ENCODE results near the gene PITPNM3.
A peak's percentile ranks its signal among the peaks of the same experiment; 100 is the strongest.

The PITPNM3 gene

DNA sequence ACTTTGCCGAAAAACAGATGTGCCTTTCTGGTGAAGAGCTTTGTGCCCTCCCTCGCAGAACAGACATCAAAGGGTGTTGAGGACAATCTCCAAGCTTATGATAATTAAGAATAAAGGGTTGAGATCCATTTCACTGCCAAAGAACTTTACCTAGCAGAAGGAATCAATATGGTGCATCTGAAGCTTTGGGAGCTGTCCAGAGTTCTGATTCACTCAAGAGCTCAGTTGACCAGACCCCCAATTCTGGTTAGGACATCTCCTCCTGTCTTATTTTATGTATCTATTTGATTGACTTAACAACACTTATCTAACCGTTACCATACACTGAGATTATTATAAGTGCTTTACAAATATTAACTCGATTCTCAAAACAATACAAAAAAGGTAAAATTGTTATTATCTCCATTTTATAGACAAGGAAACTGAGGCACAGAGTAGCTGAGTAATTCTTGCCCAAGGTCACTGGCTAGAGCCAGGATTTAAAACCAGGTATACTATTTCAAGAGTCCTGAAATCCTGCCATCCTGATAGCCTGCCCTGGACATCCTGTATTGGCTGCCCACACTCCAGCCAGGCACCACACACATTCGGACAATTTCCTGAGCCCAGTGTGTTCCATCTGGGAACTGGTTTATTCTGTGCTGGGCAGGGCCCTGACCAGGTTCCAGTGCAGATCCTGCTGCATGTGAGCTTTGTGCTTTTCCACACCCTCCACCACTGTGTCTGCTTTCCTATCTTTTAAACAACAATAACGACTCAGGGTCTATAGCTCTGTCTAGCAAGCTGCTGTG is 29.8 kb downstream of the PITPNM3 start:
- DNase-seq (ENCODE audit: low read depth, low spot score): no peak

DNA sequence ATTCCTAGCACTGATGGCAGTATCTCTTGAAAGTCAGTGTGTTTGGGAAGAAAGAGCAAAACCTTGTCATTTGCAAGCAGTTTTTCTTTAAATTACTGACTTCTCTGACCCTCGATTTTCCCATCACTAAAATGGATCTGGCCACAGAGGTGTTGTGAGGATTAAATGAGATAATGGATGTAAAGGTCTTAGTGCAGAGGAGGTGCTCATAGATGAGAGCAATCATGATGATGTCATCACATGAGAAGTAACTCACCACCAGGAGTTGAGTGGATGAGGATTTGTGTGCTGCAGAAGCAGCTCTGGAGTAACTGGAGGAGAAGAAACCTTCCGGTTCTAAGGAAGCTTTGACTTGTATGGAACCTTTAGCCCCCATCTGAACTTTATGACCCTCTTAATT is 30.6 kb downstream of the PITPNM3 start:
- no peak for DNase-seq (ENCODE audit: low read depth, low spot score)

DNA sequence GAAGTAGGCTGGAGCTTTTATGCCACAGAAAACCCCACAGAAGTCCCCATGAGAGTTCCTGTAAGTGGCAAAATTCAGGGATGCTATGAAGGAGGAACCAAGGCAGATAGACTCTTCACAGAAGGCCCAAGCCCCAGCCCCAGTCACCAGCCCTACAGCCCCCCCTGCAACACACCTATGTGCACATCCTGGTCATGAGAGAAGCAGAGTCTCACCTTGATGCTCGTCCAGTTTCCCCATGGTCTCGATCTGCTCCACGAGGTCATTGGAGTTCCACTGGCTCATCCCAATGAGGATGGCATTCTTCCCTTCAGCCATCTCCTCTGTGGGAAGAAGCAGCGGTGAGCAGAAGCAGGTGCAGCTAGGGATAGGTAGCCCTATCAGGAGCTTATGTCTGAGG is 31.2 kb downstream of the PITPNM3 start:
- DNase-seq (ENCODE audit: low read depth, low spot score): no peak

DNA sequence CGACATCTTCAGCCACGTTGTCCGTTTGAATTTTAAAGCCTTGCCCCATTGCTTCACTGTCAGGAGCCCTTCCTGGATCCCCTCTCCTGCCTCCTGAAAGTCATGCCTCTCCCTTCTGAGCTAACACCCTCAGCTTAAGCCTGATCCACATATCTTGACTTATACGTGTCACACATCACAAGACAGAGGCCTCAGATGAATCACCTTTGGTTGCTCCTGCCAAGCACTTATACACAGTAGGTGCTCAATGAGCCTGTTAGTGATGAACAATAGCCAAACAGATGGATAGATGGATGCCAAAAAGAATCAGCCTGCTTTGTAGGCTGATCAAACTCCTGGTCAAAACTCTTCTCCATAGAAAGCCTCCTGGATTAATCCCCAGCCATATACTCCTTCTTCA is 31.8 kb downstream of the PITPNM3 start:
- DNase-seq (ENCODE audit: low read depth, low spot score): no peak

DNA sequence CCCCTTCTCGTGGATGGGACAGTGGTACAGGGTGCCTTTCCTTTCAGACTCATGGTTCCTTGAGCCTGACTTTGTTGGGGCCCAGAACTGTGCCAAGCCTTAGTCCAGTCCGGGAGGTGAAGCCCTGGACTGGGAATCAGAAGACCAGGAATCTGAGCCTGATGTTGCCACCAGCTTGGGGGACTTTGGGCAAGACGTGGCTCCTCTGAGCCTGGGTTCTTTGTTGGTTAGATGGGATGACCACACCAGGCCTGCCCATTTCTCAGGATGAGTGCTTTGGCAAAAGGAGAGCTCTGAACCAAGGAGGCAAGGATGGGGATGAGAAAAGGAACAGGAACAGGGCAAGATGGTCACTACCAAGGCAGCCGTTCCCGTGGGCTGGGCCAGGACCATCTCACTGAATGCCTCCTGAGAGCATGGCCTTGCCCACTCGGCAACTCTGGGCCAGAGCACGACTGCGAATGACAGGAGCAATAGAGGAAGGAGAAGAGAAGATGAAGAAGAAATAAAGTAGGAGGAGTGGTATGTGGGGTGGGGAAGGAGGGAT is 32.5 kb downstream of the PITPNM3 start:
- DNase-seq (ENCODE audit: low read depth, low spot score): no peak

DNA sequence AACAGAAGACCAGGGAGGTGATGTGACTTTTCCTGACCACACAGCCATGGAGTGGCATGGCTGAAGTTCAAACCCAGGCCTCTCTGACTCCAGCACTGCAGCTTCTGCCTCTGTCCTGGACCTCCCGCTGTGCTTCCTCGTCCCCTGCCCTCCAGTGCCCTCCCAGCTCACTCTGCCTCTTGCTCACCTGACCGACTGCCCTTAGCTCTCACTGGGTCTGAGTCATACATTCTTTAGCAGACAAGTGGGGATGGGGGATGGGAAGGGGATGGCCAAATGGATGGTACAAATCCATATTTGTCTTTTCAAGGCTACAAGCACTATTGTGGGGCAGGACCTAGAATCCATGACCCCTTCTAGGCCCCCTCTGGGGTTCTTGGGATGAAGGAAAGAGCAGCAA is 33.0 kb downstream of the PITPNM3 start:
- peak; percentile 56 for DNase-seq (ENCODE audit: low read depth, low spot score)

DNA sequence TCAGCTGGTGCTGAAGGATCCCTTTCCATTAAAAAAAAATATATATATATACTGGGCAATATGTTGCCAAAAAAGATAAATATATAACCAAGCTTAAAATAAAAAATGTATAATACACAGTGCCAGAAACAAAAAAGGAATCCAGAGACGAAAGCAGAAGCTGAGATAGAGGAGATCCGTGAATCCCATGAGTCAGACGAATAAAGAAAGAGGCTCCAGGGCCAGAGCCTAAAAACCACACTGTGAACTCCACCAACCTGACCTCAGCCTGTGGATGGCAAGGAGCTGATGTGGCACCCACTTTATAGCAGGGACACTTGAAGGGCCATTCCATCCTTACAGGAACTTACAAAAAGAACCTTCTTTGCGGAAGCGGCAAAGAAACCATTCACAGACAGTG is 34.8 kb downstream of the PITPNM3 start:
- DNase-seq (ENCODE audit: low read depth, low spot score): no peak

DNA sequence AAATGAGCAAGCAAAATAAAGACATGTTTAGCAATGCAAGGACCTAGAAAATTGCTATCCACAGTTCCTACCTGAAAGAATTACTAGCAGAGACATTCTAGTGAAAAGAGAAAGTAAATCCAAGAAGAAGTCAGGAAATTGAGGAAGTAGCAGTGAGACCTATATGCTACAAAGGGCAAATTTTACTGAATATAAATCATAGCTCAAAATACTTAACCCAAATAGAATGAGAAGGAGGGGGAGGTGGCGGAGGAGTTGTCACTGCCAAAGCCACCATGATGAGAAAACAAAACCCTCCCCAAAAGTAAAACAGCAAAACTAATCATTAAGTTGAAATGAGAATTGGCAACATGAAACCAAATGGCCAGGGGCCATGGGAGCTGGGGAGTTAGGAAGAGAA is 39.3 kb downstream of the PITPNM3 start:
- DNase-seq (ENCODE audit: low read depth, low spot score): no peak

DNA sequence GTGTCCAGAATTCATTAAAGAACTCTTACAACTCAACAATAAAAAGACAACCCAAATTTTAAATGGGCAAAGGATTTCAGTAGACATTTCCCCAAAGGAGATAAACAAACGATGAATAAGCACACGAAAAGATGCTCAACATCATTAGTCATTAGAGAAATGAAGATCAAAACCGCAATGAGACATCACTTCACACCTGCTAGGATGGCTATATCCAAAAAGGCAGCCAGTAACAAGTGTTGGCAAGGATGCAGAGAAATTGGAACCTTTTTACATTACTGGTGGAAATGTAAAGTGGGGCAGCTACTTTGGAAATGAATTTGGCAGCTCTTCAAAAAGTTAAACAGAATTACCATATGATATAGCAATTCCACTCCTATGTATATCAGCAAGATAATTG is 42.0 kb downstream of the PITPNM3 start:
- DNase-seq (ENCODE audit: low read depth, low spot score): no peak

DNA sequence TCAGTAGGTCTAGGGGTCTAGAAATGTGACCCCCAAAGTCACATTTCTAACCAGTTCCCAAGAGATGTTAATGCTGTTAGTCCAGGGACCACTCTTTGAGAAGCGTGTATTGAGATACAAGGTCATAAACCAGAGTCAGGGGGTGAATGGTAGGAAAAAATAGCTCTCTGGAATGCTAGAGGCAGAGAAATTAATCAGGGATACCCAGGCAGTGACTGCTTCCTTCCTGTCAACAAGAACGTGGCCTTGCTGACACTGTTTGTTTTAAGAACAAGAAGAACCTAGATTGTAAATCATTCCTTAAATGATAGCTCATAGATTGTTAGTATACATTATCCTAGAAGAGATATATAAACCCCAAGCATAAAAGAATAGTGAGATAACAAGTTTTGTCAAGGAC is 43.8 kb downstream of the PITPNM3 start:
- DNase-seq (ENCODE audit: low read depth, low spot score): no peak

DNA sequence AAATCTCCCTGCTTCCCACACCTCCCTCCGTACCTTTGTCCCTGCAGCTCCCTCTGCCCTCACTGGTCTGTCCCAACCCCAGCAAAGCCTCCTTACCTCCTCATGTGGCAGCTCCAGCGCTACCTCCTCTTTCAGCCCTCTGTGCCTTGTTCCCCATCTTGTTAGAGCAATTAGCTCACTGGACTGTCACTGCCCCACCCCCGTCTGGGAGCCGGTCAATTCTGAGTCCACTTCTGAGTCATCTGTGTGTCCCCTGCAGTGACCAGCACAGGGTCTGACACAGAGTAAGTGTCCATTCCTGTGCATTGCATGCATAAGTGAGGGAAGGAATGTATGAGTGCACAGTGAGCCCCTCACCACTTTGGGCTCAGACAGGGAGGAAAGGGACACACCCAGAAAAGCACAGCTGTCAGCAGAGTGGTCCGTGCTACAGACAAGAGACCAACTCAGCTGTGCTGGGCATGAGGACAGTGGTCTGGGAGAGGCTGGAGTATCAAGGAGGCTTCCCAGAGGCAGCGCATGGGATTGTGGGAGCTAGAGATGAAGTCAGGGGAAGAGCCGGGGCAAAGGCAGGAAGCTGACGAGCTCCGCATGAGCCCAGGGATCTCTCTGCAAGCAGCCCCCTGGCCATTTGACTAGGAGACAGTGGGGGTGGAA is 45.9 kb downstream of the PITPNM3 start:
- DNase-seq (ENCODE audit: low read depth, low spot score): no peak

DNA sequence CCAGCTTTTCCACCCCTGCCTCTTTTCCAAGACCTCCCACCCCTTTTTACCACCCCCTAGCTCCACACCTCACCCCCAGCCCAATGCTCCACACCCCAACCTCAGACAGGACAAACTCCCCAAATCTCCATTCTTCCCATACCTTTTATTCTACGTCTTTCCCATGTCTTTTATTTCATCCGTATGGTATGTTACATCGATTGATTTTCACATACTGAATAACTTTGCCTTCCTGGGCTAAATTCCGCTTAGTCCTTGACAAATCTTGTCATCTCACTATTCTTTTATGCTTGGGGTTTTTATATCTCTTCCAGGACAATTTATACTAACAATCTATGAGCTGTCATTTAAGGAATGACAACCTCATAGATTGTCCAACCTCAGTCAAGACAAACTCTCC is 46.4 kb downstream of the PITPNM3 start:
- no peak for DNase-seq (ENCODE audit: low read depth, low spot score)

DNA sequence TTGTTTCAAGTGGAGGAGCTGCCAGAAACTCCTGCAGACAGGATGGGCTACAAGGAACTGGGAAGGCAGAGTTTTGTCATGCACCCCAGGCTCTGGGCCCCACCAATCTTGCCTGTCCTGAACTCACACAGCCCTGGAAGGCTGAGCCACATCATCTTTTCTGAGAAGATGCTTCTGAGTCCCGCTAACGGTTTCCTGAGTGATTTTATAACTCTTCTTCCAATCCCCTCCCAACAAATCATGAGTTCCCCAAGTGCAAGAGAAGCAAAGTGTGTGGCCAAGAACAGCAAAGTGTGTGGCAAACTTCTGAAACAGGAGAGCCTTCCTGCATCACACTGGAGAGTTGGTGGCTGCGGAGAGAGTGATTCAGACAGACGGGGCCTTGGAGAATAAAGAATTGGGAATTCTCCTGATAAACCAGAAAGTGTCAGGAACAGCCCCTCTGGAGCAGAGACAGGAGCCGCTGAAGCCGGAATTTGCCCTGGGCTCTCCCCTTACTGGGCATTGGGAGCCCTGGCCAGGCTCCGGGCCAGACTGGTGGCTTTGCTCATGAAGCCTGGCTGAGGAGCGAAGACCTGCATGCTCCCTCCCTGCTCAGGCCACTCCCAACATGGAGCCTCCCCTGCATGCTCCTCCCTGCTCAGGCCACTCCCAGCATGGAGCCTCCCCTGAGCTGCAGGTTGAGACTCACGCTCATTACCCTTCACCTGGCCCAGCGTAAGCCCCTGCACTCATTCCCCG is 47.2 kb downstream of the PITPNM3 start:
- DNase-seq (ENCODE audit: low read depth, low spot score): no peak

DNA sequence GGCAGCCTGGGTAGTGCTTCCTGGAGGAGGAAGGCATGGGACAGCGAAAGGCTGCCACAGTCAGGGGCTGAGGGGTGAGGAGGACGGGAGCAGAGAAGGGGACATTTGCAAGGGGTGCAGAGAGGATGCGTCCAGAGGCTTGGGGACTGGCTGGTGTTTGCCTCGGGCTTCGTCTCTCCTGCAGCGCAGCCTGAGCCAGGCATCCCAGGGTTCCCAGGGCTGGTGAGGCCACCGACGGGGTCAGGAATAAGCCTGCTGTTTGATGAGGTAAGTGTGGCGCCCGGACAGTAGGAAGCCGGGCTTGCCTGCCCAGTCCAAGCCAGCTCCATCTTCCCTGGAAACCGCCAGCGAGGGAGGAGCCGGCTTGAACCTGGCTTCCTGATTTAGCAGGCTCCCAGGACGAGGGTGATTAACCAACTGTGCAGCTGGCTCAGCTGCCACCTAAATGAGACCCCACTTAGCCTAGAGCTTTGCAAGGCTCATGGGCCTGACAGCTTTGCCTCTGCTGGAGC is 47.8 kb downstream of the PITPNM3 start:
- DNase-seq (ENCODE audit: low read depth, low spot score): no peak

DNA sequence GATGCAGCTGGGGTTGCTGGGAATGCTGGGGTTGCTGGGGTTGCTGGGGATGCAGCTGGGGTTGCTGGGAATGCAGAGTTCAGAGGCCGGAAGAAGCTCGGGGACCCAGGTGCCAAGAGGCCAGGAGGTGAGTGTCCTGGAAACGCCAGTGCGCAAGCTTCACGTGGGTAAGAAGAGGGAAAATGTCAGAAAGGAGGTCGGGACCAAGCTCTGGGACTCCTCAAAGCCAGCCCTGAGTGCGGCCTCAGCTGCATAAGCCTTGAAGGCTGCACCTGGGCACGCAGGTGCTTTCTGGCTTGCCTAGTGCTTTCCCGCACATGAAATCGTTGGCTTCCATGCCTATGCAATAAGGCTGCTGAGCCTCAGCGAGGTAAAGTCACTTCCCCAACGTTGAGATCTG is 48.3 kb downstream of the PITPNM3 start:
- no peak for DNase-seq (ENCODE audit: low read depth, low spot score)

DNA sequence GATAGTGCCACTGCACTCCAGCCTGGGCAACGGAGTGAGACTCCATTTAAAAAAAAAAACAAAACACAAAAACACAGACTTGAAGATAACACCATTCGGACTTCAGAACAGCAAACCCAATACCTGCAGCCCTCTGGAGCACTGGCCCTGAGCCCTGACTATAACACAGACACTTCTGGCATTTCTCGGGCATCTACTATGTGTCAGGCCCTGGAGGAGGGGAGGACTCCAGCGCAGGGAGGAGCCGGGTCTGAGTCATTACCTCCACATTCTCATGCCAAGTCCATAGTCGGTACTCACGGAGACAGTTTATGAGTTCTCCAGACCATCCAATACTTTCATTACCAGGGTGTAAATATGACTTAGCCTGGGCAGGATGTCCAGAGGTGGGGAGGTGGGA is 48.8 kb downstream of the PITPNM3 start:
- no peak for DNase-seq (ENCODE audit: low read depth, low spot score)

DNA sequence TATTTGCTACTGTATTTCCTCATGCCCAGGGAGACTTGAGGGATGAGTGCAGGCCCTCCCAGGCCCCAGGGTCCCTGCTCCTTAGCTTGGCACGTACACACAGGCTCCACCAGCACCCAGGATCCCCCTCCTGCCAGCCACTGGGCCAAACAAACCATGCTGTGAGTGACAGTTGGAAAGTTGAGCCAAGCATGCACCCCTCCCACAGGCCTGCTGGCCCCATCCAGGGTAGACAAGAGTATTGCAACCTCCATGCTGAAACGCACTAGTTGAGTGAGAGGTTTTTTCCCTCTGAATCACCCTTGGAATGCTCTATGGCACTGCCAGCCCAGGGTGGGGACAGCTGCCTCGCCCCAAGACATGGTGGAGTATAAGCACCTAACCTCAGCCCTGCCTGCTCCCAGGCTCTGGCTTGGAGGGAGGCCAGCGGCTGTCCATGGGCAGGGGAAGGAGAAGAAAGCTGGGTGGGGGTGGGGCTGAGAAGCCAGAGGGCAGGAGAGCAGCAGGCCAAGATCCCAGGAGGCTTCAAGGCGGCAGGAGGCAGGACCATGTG is 49.6 kb downstream of the PITPNM3 start:
- no peak for DNase-seq (ENCODE audit: low read depth, low spot score)

DNA sequence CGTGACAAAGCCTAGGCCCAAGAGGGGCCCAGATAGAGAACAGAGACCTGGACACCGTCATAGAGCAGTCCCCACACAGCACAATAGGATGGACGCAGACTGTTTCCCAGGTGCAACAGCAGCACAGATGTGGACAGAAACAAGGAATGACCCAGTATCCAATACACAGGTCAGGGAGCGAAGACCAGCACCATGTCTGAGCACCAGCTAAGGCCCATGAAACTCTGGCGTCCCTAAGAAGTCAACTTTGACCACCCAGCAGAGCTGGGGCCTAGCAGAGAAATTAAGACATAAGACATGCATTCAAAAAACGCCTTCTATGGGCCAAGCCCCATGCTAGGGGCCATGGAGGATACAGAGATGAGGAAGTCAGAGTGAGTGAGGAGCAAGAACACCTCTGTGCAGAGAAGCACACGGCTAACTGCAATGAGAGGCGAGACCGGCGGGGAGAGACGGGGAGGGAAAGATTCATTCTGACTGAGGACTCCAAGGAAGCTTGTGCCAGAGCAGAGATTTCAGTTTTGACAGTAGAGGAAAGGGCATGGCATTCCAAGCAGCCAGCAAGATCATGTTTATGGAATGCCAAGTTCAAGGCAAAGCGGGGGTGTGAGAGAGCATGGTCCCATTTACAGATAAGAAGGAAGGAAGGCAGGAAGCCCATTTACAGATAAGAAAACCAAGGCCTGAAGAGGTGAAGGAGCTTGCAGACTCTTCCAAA is 50.8 kb downstream of the PITPNM3 start:
- DNase-seq (ENCODE audit: low read depth, low spot score): no peak

DNA sequence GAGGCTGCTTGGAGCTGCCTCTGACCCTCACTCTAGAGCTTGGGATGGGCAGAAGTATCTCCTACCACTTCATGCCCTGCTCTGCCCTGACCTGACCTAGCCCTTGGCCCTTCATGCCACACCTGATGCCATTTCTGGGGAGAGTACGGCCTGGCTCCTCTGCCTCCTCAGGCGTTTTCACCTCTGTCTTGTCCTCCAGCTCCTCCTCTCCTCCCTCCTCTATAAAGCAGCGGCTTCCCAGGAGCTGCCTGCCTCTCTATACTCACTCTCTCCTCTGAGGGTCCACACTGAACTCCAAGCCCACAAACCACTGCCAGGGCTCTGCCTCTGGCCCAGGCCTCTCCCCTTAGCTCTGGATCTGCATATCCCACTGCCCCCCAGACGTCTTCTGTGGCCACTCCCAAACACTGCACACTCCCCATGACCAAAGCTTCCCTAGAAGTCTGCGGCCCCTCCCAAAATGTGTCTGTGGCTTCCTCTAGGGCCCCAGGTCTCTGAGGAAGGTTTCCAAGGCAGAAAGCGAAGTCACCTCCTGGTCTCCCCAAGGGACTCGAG is 52.6 kb downstream of the PITPNM3 start:
- no peak for DNase-seq (ENCODE audit: low read depth, low spot score)

DNA sequence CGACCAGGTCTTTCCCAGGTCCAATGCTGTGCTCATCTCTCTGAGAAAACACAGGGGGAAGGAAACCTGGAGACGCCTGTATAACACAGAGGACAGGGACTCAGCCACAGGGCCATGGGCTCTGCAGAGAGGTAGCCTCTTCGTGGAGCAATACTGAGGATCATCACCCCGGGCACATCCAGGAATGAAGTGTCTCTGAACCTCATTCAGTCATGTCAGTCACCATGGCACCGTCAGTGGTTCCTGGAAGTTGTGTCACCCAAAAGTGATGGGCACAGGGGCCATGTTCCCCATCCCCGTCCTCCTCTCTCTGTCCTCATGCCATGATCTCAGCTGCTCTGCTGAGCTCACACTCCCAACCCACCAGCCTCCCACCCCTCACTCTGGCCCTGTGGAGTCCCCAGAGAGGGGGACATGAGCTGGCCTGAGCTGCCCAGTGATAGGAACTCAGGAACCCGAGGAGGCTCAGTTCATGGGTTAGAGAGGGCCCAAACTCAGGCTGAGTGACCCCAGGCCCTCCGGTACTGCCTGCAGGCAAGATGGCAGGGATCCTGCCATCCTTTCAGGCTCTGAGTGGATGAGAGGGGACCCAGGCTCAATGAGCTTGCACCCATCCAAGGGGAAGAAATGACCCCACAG is 53.4 kb downstream of the PITPNM3 start:
- no peak for DNase-seq (ENCODE audit: low read depth, low spot score)

DNA sequence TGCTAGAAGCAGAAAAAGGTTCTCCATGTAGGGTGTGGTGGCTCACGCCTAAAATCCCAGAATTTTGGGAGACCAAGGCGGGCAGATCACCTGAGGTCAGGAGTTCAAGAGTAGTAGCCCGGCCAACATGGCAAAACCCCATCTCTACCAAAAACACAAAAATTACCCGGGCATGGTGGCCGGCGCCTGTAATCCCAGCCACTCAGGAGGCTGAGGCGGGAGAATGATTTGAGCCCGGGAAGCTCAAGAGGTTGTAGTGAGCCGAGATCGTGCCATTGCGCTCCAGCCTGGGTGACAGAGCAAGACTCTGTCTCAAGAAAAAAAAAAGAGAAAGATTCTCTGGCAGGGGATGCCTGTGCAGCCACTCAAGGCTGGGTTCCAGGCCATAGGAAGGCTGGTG is 54.2 kb downstream of the PITPNM3 start:
- no peak for DNase-seq (ENCODE audit: low read depth, low spot score)

All from iPS DF 19.7 (cell line).